Measurements from ENCODE around the gene C2.

GRCh38 chr6:31958412-31958740 lies 30.9 kb downstream of the C2 start:
- TF ChIP-seq CTCF (IDR thresholded peaks at IDR 0.05) (no peak), ZFX (IDR thresholded peaks at IDR 0.05; ENCODE audit: borderline replicate concordance) (no peak)
